Endothelial cell of umbilical vein (primary cell): ENCODE data around the gene GIGYF2. TPM values are rescaled to one million over a fixed set of nuclear protein-coding genes. Genes with fewer than 3 reads are reported as not detected.
A peak's percentile ranks its signal among the peaks of the same experiment; 100 is the strongest.

Experiments used
- BruUV-seq: library from RNA; stranded (reverse); fragments of 400-500 nt; replicated peaks from 2 replicates; lab custom pipeline; 2021; lab: Mats Ljungman, UMichigan
- CTCF ChIA-PET: fragments of 300-600, 350-600 bp; sonication (Branson Sonifier 250); formaldehyde crosslinking; loops from one replicate; lab custom pipeline; 2021; ENCODE audit warnings: antibody characterized with exemption, inconsistent platforms; lab: Charles Lee
- POLR2A ChIA-PET: fragments of 300-600, 350-600 bp; sonication (Branson Sonifier 250); formaldehyde crosslinking; loops from one replicate; lab custom pipeline; 2021; ENCODE audit warnings: antibody characterized with exemption, inconsistent platforms; lab: Charles Lee
- DNase-seq: peaks from one replicate; pipeline ENCODE4 v3.0.0-alpha.2; 2011; ENCODE audit warnings: low read depth, low spot score
- FAIRE-seq: peaks from 2 replicates; lab custom pipeline; 2011; peaks lifted over from hg19 to GRCh38; lab: Jason Lieb, UNC
- H2AFZ ChIP-seq: 2 replicates; pipeline ENCODE4 v1.6.0; 2012; ENCODE audit warnings: low read depth, low read length, control low read depth, inconsistent platforms
- H3K27ac ChIP-seq: 2 replicates; pipeline ENCODE4 v1.5.1; 2011; ENCODE audit warnings: low read depth, mild to moderate bottlenecking, control low read depth, low read length, moderate library complexity; ENCODE audit not compliant: insufficient read depth
- H3K27me3 ChIP-seq, 2 experiments: 2 replicates each; pipeline versions ENCODE4 v1.6.0 to v1.6.1; 2011; ENCODE audit warnings: low read length in 2 of 2, mixed read lengths in 1 of 2; ENCODE audit not compliant: control insufficient read depth in 2 of 2, insufficient read depth in 2 of 2
- H3K36me3 ChIP-seq, 2 experiments: 2 replicates in 1 of 2; 3 replicates in 1 of 2; pipeline ENCODE4 v1.5.1; 2011; ENCODE audit warnings: low read length in 2 of 2, mild to moderate bottlenecking in 1 of 2, moderate library complexity in 1 of 2; ENCODE audit not compliant: control insufficient read depth in 2 of 2, insufficient read depth in 2 of 2; ENCODE audit errors: extremely low read depth in 1 of 2
- H3K4me1 ChIP-seq: 3 replicates; pipeline ENCODE4 v1.5.1; 2011; ENCODE audit warnings: mild to moderate bottlenecking, low read length; ENCODE audit not compliant: control insufficient read depth, insufficient read depth; ENCODE audit errors: extremely low read depth
- H3K4me2 ChIP-seq: 2 replicates; pipeline ENCODE4 v1.6.1; 2011; ENCODE audit warnings: low read length, control low read depth, mixed read lengths; ENCODE audit not compliant: insufficient read depth
- H3K4me3 ChIP-seq, 3 experiments: fragments of 200-600 bp in 1 of 3; sonication (generic), shearing (Covaris generic) in 1 of 3; replicated peaks in 1 of 3; 2 replicates each; pipeline ENCODE4 v1.5.1; 2011 to 2016; ENCODE audit warnings: control low read depth in 3 of 3, low read length in 3 of 3, mild to moderate bottlenecking in 2 of 3, inconsistent platforms in 1 of 3, low read depth in 1 of 3, moderate library complexity in 1 of 3; ENCODE audit not compliant: insufficient read depth in 1 of 3
- H3K79me2 ChIP-seq: 2 replicates; pipeline ENCODE4 v1.6.0; 2012; ENCODE audit warnings: low read length, inconsistent platforms; ENCODE audit not compliant: control insufficient read depth, insufficient read depth
- H3K9ac ChIP-seq: replicated peaks from 2 replicates; pipeline ENCODE3; 2011; ENCODE audit warnings: low read length, control low read depth; ENCODE audit not compliant: insufficient read depth; ENCODE audit errors: extremely low read depth
- H3K9me1 ChIP-seq: replicated peaks from 3 replicates; pipeline ENCODE4 v1.6.0; 2011; ENCODE audit warnings: mild to moderate bottlenecking, low read length; ENCODE audit not compliant: control insufficient read depth, insufficient read depth; ENCODE audit errors: extremely low read depth
- H3K9me3 ChIP-seq: replicated peaks from 2 replicates; pipeline ENCODE4 v1.5.1; 2012; ENCODE audit warnings: low read length, inconsistent platforms; ENCODE audit not compliant: control insufficient read depth, insufficient read depth
- H4K20me1 ChIP-seq: replicated peaks from 2 replicates; pipeline ENCODE3; 2011; ENCODE audit warnings: mild to moderate bottlenecking, low read length; ENCODE audit not compliant: control insufficient read depth, insufficient read depth; ENCODE audit errors: extremely low read depth
- EZH2 ChIP-seq: IDR thresholded peaks from 2 replicates; pipeline ENCODE4 v1.6.1; 2012; ENCODE audit warnings: borderline replicate concordance, low read depth, mild to moderate bottlenecking, moderate library complexity, low read length, inconsistent platforms; ENCODE audit not compliant: severe bottlenecking
- FOS ChIP-seq: IDR thresholded peaks from 2 replicates; pipeline ENCODE4 v1.6.1; 2011; ENCODE audit warnings: mild to moderate bottlenecking, low read length, moderate library complexity, borderline replicate concordance; ENCODE audit not compliant: insufficient read depth
- GATA2 ChIP-seq: IDR thresholded peaks from 2 replicates; pipeline ENCODE4 v1.7.0; 2011; ENCODE audit warnings: low read depth, mild to moderate bottlenecking, moderate library complexity, mixed read lengths, low read length; ENCODE audit not compliant: insufficient read length, insufficient read depth
- JUN ChIP-seq: IDR thresholded peaks from 2 replicates; pipeline ENCODE4 v1.6.1; 2011; ENCODE audit warnings: borderline replicate concordance, low read depth; ENCODE audit not compliant: insufficient read length, insufficient read depth
- MYC ChIP-seq: IDR thresholded peaks from one replicate; pipeline ENCODE4 v1.6.1; 2011; ENCODE audit warnings: mild to moderate bottlenecking, low read depth, low read length
- POLR2A ChIP-seq: IDR thresholded peaks from 2 replicates; pipeline ENCODE4 v1.6.1; 2012; ENCODE audit warnings: low read depth, mild to moderate bottlenecking, control low read depth, low read length
- POLR2AphosphoS5 ChIP-seq: IDR thresholded peaks from 2 replicates; pipeline ENCODE4 v1.6.1; 2012; ENCODE audit warnings: low read depth, mild to moderate bottlenecking, control low read depth, low read length, moderate library complexity; ENCODE audit not compliant: insufficient read depth
- dilution Hi-C: fragments of 300-500 bp; cut with MboI; formaldehyde crosslinking; loops from one replicate; pipeline ENCODE4 v1.15.0; 2019; ENCODE audit warnings: low sequenced_read_pairs; ENCODE audit not compliant: extremely low pct_ligation_motif_present
- intact Hi-C: fragments of 100-400 bp; cut with micrococcal nuclease; formaldehyde crosslinking; loops from one replicate; pipeline ENCODE4 v1.10.0; 2022
- polyA plus RNA-seq, 4 experiments: library from polyadenylated mRNA; depleted of rRNA in 3 of 4; stranded (reverse) in 3 of 4; unstranded in 1 of 4; fragments of >200 nt; gene quantifications; 2 replicates each; pipeline versions ENCODE4 v1.2.1 to v1.2.3, GENCODE V29; 2011 to 2012; ENCODE audit warnings: missing spikeins in 1 of 4
- total RNA-seq: library from RNA; stranded (reverse); gene quantifications from 2 replicates; pipeline ENCODE4 v1.2.3, GENCODE V29; 2021
- TF ChIP-seq, protein P1 (sequence below): IDR thresholded peaks from 2 replicates; pipeline ENCODE4 v1.6.1; 2011; ENCODE audit not compliant: insufficient read depth, insufficient read length
- TF ChIP-seq, protein P2 (sequence below), 2 donors: IDR thresholded peaks; 1 replicate in 1 of 2; 2 replicates in 1 of 2; pipeline ENCODE4 v1.5.1; 2011; ENCODE audit warnings: low read length in 2 of 2, mild to moderate bottlenecking in 2 of 2, moderate library complexity in 2 of 2, control low read depth in 1 of 2, inconsistent platforms in 1 of 2, low read depth in 1 of 2; ENCODE audit not compliant: insufficient read depth in 1 of 2; ENCODE audit errors: extremely low read depth in 1 of 2

The GIGYF2 gene
- total and polyA plus RNA-seq, 2 donors (not counting 3 experiments of a cell fraction or from before 2014, with no cell fraction given) = 22.9 to 56.4 TPM

DNA sequence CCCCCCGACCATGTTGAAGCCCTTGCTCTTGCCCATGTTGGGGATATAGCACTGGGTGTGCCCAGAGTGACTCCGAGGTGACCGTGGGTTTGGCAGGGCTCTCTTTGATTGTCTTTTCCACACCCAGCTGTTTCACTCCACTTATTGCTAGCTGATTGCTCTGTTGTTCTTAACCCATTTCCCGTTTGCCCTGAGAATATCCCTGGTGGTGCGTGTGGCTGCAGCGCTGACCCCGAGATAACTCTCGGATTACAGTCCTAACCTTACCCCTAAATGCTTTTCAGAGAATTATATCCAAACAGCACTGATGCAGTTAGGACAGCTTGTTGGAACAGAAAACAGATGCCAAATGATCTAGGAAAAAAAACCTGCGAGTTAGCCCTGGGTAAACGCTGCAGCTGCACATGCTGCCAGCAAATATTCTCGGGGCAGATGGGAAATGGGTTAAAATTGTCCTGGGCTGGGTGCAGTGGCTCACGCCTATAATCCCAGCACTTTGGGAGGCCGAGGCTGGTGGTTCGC, 138.6 kb downstream of the GIGYF2 start:
- intact Hi-C loops = loop anchor here (5.0 kb wide), 1 partner anchor 228 kb away; no protein-coding TSS in a partner anchor
- Histone ChIP-seq H3K9me3 (no peaks in the 10 kb centered on the region), H3K79me2 (peaks cover 5% of the 10 kb centered on the region), H4K20me1 (peaks cover 2% of the 10 kb centered on the region), H2AFZ (peak overlapping the region; percentile 1), H3K27me3 (no peaks in the 10 kb centered on the region), H3K27ac (peak overlapping the region; percentile 45), H3K9me1 (no peaks in the 10 kb centered on the region), H3K4me3 (no peak overlapping the region), H3K4me2 (peak overlapping the region; percentile 54), H3K4me1 (peaks cover 40% of the 10 kb centered on the region), H3K9ac (peak overlapping the region; percentile 5), H3K36me3 (peaks cover 9 to 11% of the 10 kb centered on the region in 2 experiments)
- ChIA-PET POLR2A (interaction anchor here (0.7 kb wide), 1 partner anchor 31 kb away, joined by 13 read pairs; no protein-coding TSS in a partner anchor), CTCF (interaction anchor here (1.1 to 1.4 kb wide), 3 partner anchors 17 to 193 kb away, joined by 3 to 5 read pairs (median 4); no protein-coding TSS in a partner anchor)
- BruUV-seq = no TSS peak
- TF ChIP-seq POLR2A = no peak
- TF ChIP-seq EZH2 = no peak
- no peak for TF ChIP-seq JUN
- DNase-seq (peak; percentile 80), FAIRE-seq (peak; percentile 48)
- dilution Hi-C loops = no loop called here

DNA sequence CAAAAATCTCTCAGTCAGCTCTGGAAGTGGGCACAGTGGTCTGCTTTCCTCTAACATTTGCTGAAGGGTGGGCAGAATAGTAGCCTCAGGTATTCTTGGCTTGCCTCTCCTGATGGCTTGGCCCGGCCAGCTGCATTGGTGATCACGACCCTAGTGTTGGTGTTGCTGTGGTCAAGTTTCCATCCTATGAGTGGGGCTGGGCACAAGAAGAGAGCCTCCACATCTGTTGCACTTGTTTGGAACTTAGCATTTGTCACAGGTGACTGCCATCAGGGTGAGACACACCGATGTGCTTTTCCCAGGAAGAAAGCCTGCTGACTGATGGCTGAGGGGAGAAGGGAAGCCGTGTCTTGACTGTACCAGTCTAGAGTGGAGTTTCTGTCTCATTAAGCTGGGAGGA, 139.8 kb downstream of the GIGYF2 start:
- H3K4me2 ChIP-seq = no peak overlapping the region
- no peaks in the 10 kb centered on the region for H3K27me3 ChIP-seq
- no peak for FAIRE-seq
- intact Hi-C loops = loop anchor here (5.0 kb wide), 1 partner anchor 230 kb away; no protein-coding TSS in a partner anchor
- POLR2A ChIA-PET = interaction anchor here (0.5 kb wide), 1 partner anchor 296 kb away, joined by 4 read pairs; no protein-coding TSS in a partner anchor
- dilution Hi-C loops = no loop called here
- H2AFZ ChIP-seq = no peak overlapping the region
- H3K36me3 ChIP-seq = peaks cover 8 to 10% of the 10 kb centered on the region in 2 experiments
- DNase-seq = no peak
- TF ChIP-seq FOS (no peak), MYC (no peak), GATA2 (no peak), POLR2A (no peak), JUN (no peak), POLR2AphosphoS5 (no peak), EZH2 (no peak)
- TF ChIP-seq, protein P1, sequence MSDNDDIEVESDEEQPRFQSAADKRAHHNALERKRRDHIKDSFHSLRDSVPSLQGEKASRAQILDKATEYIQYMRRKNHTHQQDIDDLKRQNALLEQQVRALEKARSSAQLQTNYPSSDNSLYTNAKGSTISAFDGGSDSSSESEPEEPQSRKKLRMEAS = no peak
- TF ChIP-seq, protein P2, sequence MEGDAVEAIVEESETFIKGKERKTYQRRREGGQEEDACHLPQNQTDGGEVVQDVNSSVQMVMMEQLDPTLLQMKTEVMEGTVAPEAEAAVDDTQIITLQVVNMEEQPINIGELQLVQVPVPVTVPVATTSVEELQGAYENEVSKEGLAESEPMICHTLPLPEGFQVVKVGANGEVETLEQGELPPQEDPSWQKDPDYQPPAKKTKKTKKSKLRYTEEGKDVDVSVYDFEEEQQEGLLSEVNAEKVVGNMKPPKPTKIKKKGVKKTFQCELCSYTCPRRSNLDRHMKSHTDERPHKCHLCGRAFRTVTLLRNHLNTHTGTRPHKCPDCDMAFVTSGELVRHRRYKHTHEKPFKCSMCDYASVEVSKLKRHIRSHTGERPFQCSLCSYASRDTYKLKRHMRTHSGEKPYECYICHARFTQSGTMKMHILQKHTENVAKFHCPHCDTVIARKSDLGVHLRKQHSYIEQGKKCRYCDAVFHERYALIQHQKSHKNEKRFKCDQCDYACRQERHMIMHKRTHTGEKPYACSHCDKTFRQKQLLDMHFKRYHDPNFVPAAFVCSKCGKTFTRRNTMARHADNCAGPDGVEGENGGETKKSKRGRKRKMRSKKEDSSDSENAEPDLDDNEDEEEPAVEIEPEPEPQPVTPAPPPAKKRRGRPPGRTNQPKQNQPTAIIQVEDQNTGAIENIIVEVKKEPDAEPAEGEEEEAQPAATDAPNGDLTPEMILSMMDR (IDR thresholded peaks at IDR 0.05; ENCODE audit: extremely low read depth in 1 of 2, insufficient read depth in 1 of 2, low read depth in 1 of 2, low read length in 2 of 2) = no peak
- H3K27ac ChIP-seq = no peak overlapping the region
- H4K20me1 ChIP-seq = peaks cover 2% of the 10 kb centered on the region
- no peaks in the 10 kb centered on the region for H3K9me3 ChIP-seq
- no peak overlapping the region for H3K9ac ChIP-seq
- peaks cover 5% of the 10 kb centered on the region for H3K79me2 ChIP-seq
- H3K4me1 ChIP-seq = peaks cover 40% of the 10 kb centered on the region
- CTCF ChIA-PET = interaction anchor here (0.6 kb wide), 1 partner anchor 88 kb away, joined by 3 read pairs; no protein-coding TSS in a partner anchor
- no peaks in the 10 kb centered on the region for H3K9me1 ChIP-seq
- H3K4me3 ChIP-seq = no peak overlapping the region
- no TSS peak for BruUV-seq
